HCEC 1CT (cell line): ENCODE data around the gene EIF2S2.

ENCODE experiments used
- DNase-seq: peaks from one replicate; pipeline ENCODE4 v3.0.0-alpha.2; 2017

Gene EIF2S2

GRCh38 chr20:34061695-34062094 lies 50.3 kb downstream of the EIF2S2 start:
- DNase-seq = no peak

- DNase-seq = no peak
Measured at GRCh38 chr20:34060970-34061369, 51.1 kb downstream of the EIF2S2 start.

GRCh38 chr20:34058831-34059230 lies 53.2 kb downstream of the EIF2S2 start:
- no peak for DNase-seq

GRCh38 chr20:34055290-34055689 lies 56.8 kb downstream of the EIF2S2 start:
- DNase-seq = no peak

GRCh38 chr20:34052414-34052813 lies 59.6 kb downstream of the EIF2S2 start:
- no peak for DNase-seq

- no peak for DNase-seq
Measured at GRCh38 chr20:34049897-34050695, 61.9 kb downstream of the EIF2S2 start.

- no peak for DNase-seq
Measured at GRCh38 chr20:34049389-34049788, 62.7 kb downstream of the EIF2S2 start.

- no peak for DNase-seq
Measured at GRCh38 chr20:34047917-34048316, 64.1 kb downstream of the EIF2S2 start.

- no peak for DNase-seq
Measured at GRCh38 chr20:34047010-34047687, 64.9 kb downstream of the EIF2S2 start.

GRCh38 chr20:34045930-34046725 lies 65.9 kb downstream of the EIF2S2 start:
- no peak for DNase-seq

- no peak for DNase-seq
Measured at GRCh38 chr20:34045294-34045693, 66.7 kb downstream of the EIF2S2 start.

- DNase-seq = no peak
Measured at GRCh38 chr20:34043025-34043424, 69.0 kb downstream of the EIF2S2 start.

GRCh38 chr20:34042262-34042661 lies 69.8 kb downstream of the EIF2S2 start:
- DNase-seq = no peak

GRCh38 chr20:34041226-34041625 lies 70.8 kb downstream of the EIF2S2 start:
- DNase-seq = no peak

- no peak for DNase-seq
Measured at GRCh38 chr20:34040300-34040995, 71.6 kb downstream of the EIF2S2 start.
